ENCODE results near the gene IFNK.

IFNK gene

DNA sequence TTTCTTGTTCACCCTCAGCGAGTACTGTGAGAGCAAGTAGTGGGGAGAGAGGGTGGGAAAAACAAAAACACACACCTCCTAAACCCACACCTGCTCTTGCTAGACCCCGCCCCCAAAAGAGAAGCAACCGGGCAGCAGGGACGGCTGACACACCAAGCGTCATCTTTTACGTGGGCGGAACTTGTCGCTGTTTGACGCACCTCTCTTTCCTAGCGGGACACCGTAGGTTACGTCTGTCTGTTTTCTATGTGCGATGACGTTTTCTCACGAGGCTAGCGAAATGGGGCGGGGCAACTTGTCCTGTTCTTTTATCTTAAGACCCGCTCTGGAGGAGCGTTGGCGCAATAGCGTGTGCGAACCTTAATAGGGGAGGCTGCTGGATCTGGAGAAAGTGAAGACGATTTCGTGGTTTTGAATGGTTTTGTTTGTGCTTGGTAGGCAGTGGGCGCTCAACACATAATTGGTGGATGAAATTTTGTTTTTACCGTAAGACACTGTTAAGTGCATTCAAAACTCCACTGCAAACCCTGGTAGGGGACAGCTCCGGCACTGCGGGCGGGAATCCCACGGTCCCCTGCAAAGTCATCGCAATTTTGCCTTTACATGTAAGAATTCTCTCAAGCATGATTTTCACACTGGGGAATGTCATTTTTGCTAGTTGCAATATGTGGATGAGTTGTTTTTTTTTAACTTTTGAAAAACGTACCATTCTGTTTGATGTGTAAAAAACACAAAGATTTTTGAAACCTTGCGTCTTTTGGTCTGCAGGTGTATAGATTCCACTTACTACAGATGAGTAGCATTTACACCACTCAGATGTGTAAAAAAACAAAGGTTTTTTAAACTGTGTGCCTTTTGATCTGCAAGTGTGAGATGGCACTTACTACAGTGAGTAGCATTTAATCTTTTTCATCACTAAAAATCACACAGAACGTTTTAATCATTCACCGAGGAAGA lies 49.8 kb downstream of the IFNK start:
- DNase-seq = peak; percentile 94

All from left hindlimb (tissue), 1 donor.